ENCODE data around the gene ELAC2.

The ELAC2 gene

DNA sequence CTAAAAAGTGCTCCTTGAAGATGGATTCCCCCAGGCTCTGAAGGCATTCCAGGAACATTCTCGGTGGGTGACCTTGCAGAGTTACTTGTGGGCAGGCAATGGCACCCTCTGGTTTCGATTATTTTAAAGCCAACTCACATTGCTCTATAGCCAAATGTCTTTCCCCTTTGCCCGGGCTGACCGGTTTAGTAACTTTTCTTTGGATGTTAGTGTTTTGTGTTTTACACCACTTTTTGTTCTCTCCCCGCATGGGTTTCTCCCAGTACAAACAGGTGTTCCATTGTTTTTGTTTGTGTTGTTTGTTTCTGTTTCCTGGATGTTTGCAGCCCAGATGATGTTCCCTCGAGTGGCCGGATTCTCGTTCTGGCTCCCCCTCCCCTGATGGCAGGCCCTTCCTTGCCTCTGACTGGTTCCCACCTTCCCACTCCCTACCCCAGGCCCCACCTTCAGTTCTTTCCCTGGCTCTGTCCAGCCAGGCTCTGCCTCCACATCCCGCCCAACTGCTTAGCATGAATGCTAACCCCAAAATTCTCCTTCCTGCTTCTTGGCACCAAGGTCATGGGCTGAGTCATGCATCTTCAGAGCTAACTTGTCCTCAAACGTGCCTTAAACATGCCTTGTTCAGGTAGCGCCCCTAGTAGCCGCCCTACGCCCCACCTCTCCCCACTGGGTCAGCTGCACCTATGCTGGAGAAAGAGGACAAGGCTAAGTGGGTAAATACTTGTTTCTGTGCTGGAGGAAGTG is 40.6 kb downstream of the ELAC2 start:
- no peak overlapping the region for H3K4me3 ChIP-seq (ENCODE audit: low read depth, low read length)
- in situ Hi-C loops (cut with HindIII; ENCODE audit: low sequenced_read_pairs): no loop called here
- no peak for DNase-seq (ENCODE audit: low read depth, low spot score)
- TF ChIP-seq, protein P1, sequence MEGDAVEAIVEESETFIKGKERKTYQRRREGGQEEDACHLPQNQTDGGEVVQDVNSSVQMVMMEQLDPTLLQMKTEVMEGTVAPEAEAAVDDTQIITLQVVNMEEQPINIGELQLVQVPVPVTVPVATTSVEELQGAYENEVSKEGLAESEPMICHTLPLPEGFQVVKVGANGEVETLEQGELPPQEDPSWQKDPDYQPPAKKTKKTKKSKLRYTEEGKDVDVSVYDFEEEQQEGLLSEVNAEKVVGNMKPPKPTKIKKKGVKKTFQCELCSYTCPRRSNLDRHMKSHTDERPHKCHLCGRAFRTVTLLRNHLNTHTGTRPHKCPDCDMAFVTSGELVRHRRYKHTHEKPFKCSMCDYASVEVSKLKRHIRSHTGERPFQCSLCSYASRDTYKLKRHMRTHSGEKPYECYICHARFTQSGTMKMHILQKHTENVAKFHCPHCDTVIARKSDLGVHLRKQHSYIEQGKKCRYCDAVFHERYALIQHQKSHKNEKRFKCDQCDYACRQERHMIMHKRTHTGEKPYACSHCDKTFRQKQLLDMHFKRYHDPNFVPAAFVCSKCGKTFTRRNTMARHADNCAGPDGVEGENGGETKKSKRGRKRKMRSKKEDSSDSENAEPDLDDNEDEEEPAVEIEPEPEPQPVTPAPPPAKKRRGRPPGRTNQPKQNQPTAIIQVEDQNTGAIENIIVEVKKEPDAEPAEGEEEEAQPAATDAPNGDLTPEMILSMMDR (IDR thresholded peaks at IDR 0.05; ENCODE audit: low read depth, low read length): no peak

DNA sequence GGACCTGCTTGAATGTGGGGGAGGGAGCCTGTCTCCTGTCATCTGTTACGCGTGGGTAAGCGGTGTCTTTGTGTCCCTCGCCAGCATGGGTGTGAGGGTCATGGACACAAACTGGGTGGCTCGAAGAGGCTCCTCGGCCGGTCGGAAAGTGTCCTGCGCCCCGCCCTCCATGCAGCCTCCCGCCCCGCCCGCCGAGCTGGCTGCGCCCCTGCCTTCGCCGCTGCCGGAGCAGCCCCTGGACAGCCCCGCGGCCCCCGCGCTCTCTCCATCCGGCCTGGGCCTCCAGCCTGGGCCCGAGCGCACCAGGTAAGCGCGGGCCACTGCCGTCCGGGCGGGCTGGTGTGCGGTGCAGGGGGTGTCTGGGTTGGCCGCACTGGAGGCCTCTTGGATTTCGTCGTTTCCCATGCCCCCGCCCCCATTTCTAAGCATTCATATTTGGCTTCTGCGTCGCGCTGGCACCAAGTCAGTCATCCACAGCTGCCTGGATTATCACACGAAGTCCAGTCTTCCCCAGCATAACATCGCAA is 43.8 kb downstream of the ELAC2 start:
- in situ Hi-C loops (cut with HindIII; ENCODE audit: low sequenced_read_pairs): no loop called here
- H3K4me3 ChIP-seq (ENCODE audit: low read depth, low read length): peak overlapping the region; percentile 29
- DNase-seq (ENCODE audit: low read depth, low spot score): no peak
- TF ChIP-seq, protein P1 (IDR thresholded peaks at IDR 0.05; ENCODE audit: low read depth, low read length): no peak

DNA sequence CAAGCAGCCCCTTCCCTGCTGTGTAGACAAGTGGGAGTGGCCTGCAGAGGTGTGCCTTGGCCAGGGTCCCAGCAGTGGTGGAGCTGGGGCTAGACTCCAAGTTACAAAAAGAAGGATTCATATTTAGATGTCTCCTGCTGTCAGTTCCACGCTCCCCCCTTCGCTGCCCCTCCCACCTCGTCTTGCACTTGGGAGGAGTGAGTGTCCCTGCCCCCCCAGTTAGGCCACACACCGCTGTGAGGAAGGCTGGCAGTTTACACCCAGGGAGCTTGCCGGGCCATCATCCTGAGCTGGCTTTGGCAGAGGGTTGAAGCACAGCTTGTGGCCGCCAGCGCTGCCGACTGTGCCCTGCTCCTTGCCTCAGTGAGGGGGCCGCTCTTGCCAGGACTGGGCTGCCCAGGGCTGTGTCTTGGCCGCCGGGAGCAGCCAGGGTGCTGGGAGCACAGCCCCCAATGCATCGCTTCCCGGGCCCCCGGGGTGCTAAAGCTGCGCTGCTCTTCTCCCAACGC is 44.3 kb downstream of the ELAC2 start:
- peak overlapping the region; percentile 29 for H3K4me3 ChIP-seq (ENCODE audit: low read depth, low read length)
- in situ Hi-C loops (cut with HindIII; ENCODE audit: low sequenced_read_pairs): no loop called here
- TF ChIP-seq, protein P1 (IDR thresholded peaks at IDR 0.05; ENCODE audit: low read depth, low read length): no peak
- no peak for DNase-seq (ENCODE audit: low read depth, low spot score)

DNA sequence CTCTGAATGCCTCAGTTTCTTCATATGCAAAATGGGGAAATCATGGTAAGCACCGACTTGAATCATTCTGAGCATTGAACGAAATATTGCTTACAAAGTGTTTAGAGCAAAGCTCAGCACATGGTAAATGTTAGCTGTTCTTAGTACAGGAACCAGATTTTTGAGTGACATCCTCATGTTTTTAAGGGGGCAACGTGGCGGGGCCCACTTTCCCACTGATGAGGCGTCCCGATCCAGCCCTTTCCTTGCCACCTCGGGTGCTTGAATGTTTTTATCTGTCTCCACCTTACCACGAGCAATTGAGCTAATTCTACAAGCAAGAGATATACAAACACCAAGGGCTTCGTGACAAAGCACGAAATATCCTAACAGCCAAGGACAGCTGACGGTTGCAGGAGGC is 49.9 kb downstream of the ELAC2 start:
- no peak overlapping the region for H3K4me3 ChIP-seq (ENCODE audit: low read depth, low read length)
- in situ Hi-C loops (cut with HindIII; ENCODE audit: low sequenced_read_pairs): no loop called here
- no peak for DNase-seq (ENCODE audit: low read depth, low spot score)
- TF ChIP-seq, protein P1 (IDR thresholded peaks at IDR 0.05; ENCODE audit: low read depth, low read length): no peak

DNA sequence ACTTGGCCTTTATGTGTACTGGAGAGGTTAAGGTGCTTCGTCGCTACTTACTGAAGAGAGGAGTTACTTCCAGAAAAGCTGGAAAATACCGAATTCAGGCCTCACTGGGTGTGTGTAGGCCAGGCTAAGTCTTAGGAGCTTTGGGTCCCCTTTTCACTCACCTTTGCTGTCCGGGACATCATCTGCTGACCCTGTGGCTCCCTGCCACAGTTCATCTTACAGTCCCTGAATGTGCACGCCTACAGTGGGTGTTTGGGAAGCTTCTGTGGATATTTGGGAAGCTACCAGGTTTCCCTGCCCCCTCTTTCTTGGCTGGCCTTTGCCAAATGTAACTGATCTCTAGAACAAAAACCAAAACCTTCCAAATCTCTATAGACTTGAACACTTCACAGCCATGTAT is 51.4 kb downstream of the ELAC2 start:
- no peak overlapping the region for H3K4me3 ChIP-seq (ENCODE audit: low read depth, low read length)
- TF ChIP-seq, protein P1 (IDR thresholded peaks at IDR 0.05; ENCODE audit: low read depth, low read length): no peak
- no peak for DNase-seq (ENCODE audit: low read depth, low spot score)
- in situ Hi-C loops (cut with HindIII; ENCODE audit: low sequenced_read_pairs): no loop called here

DNA sequence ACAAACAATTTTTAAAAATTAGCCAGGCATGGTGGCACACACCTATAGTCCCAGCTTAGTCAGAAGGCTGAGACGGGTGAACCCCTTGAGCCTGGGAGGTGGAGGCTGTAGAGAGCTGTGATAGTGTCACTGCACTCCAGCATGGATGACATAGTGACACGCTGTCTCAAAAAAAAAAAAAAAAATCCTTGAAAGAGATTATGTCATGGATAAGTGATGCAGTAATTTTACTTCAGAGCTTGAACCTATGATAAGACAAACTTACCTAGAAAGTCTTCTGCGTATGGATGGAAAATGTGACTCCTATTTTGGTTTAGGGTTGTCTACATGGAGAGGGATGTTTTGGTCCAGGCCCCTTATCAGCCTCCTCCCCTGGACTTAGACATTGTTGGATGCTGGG is 51.8 kb downstream of the ELAC2 start:
- TF ChIP-seq, protein P1 (IDR thresholded peaks at IDR 0.05; ENCODE audit: low read depth, low read length): no peak
- in situ Hi-C loops (cut with HindIII; ENCODE audit: low sequenced_read_pairs): no loop called here
- H3K4me3 ChIP-seq (ENCODE audit: low read depth, low read length): no peak overlapping the region
- DNase-seq (ENCODE audit: low read depth, low spot score): no peak

Measured in astrocyte of the spinal cord (primary cell).